WTC11 (cell line): ENCODE measurements around the gene SLC47A2.

Experiments
- ARID4B ChIP-seq: sonication (generic); formaldehyde crosslinking; IDR thresholded peaks from 2 replicates; pipeline ENCODE4 v1.8.0; 2023; ENCODE audit warnings: missing genetic modification reagents, mild to moderate bottlenecking, borderline replicate concordance
- CREB1 ChIP-seq: sonication (generic); formaldehyde crosslinking; IDR thresholded peaks from 2 replicates; pipeline ENCODE4 v1.8.0; 2023; ENCODE audit warnings: mild to moderate bottlenecking, missing genetic modification reagents
- CREM ChIP-seq: sonication (generic); formaldehyde crosslinking; IDR thresholded peaks from 2 replicates; pipeline ENCODE4 v1.8.1; 2022; ENCODE audit warnings: mild to moderate bottlenecking, missing genetic modification reagents, moderate library complexity
- JAZF1 ChIP-seq: fragments of 250-450 bp; sonication (Bioruptor Pico); IDR thresholded peaks from 2 replicates; pipeline ENCODE4 v1.9.0; 2021; ENCODE audit warnings: moderate library complexity, mild to moderate bottlenecking, inconsistent platforms
- KAT7 ChIP-seq: sonication (generic); formaldehyde crosslinking; IDR thresholded peaks from 2 replicates; pipeline ENCODE4 v1.8.1; 2023; ENCODE audit warnings: missing genetic modification reagents, mild to moderate bottlenecking, borderline replicate concordance
- TEAD4 ChIP-seq: sonication (generic); formaldehyde crosslinking; IDR thresholded peaks from 2 replicates; pipeline ENCODE4 v1.8.0; 2022; ENCODE audit warnings: mild to moderate bottlenecking, missing genetic modification reagents
- ZNF423 ChIP-seq: fragments of 250-450 bp; sonication (Bioruptor Pico); IDR thresholded peaks from 2 replicates; pipeline ENCODE4 v2.1.2; 2022; ENCODE audit warnings: mild to moderate bottlenecking, moderate library complexity
- ZNF425 ChIP-seq: fragments of 250-450 bp; sonication (Bioruptor Pico); conservative IDR thresholded peaks from 2 replicates; pipeline ENCODE4 v1.9.0; 2021; ENCODE audit warnings: mild to moderate bottlenecking
- TF ChIP-seq, protein P1 (sequence below): fragments of 200-600 bp; IDR thresholded peaks from 2 replicates; pipeline ENCODE4 v1.8.0; 2022; ENCODE audit warnings: antibody characterized with exemption

- TF ChIP-seq, protein P1, sequence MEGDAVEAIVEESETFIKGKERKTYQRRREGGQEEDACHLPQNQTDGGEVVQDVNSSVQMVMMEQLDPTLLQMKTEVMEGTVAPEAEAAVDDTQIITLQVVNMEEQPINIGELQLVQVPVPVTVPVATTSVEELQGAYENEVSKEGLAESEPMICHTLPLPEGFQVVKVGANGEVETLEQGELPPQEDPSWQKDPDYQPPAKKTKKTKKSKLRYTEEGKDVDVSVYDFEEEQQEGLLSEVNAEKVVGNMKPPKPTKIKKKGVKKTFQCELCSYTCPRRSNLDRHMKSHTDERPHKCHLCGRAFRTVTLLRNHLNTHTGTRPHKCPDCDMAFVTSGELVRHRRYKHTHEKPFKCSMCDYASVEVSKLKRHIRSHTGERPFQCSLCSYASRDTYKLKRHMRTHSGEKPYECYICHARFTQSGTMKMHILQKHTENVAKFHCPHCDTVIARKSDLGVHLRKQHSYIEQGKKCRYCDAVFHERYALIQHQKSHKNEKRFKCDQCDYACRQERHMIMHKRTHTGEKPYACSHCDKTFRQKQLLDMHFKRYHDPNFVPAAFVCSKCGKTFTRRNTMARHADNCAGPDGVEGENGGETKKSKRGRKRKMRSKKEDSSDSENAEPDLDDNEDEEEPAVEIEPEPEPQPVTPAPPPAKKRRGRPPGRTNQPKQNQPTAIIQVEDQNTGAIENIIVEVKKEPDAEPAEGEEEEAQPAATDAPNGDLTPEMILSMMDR = no peak
- TF ChIP-seq CREM = no peak
- TF ChIP-seq TEAD4 = no peak
- TF ChIP-seq ZNF425 (CRISPR knock-in tag) = no peak
- no peak for TF ChIP-seq ZNF423 (CRISPR knock-in tag)
- TF ChIP-seq KAT7 (CRISPR knock-in tag) = no peak
- TF ChIP-seq CREB1 = no peak
- no peak for TF ChIP-seq ARID4B
- no peak for TF ChIP-seq JAZF1
Measured at GRCh38 chr17:19755821-19756510, 39.6 kb upstream of the SLC47A2 start.
